ENCODE data around the gene TSC22D3.

Gene TSC22D3

GRCh38 chrX:107760304-107761077 lies 15.1 kb downstream of the TSC22D3 start:
- DNase-seq: no peak

- DNase-seq: no peak
These were observed 17.3 kb downstream of the TSC22D3 start for GRCh38 chrX:107758231-107758766.

GRCh38 chrX:107755721-107756120 lies 19.9 kb downstream of the TSC22D3 start:
- DNase-seq: no peak

- DNase-seq: no peak
These were observed 22.4 kb downstream of the TSC22D3 start for GRCh38 chrX:107753187-107753586.

GRCh38 chrX:107752714-107753113 lies 22.9 kb downstream of the TSC22D3 start:
- DNase-seq: no peak

GRCh38 chrX:107752043-107752442 lies 23.5 kb downstream of the TSC22D3 start:
- DNase-seq: no peak

GRCh38 chrX:107750861-107751445 lies 24.6 kb downstream of the TSC22D3 start:
- DNase-seq: no peak

- DNase-seq: no peak
These were observed 25.3 kb downstream of the TSC22D3 start for GRCh38 chrX:107750263-107750662.

GRCh38 chrX:107748506-107748905 lies 27.1 kb downstream of the TSC22D3 start:
- no peak for DNase-seq

GRCh38 chrX:107747596-107748161 lies 27.9 kb downstream of the TSC22D3 start:
- no peak for DNase-seq

GRCh38 chrX:107744868-107745267 lies 30.7 kb downstream of the TSC22D3 start:
- no peak for DNase-seq

GRCh38 chrX:107743995-107744394 lies 31.6 kb downstream of the TSC22D3 start:
- no peak for DNase-seq

- no peak for DNase-seq
These were observed 32.8 kb downstream of the TSC22D3 start for GRCh38 chrX:107742700-107743191.

GRCh38 chrX:107741404-107741790 lies 34.2 kb downstream of the TSC22D3 start:
- no peak for DNase-seq

GRCh38 chrX:107739541-107739940 lies 36.0 kb downstream of the TSC22D3 start:
- DNase-seq: no peak

GRCh38 chrX:107738768-107739167 lies 36.8 kb downstream of the TSC22D3 start:
- no peak for DNase-seq

GRCh38 chrX:107738272-107738671 lies 37.3 kb downstream of the TSC22D3 start:
- no peak for DNase-seq

GRCh38 chrX:107736781-107737531 lies 38.6 kb downstream of the TSC22D3 start:
- DNase-seq: no peak

- DNase-seq: no peak
These were observed 40.9 kb downstream of the TSC22D3 start for GRCh38 chrX:107734646-107735045.

- no peak for DNase-seq
These were observed 41.9 kb downstream of the TSC22D3 start for GRCh38 chrX:107733686-107734085.

- DNase-seq: no peak
These were observed 43.6 kb downstream of the TSC22D3 start for GRCh38 chrX:107731831-107732502.

GRCh38 chrX:107730991-107731766 lies 44.4 kb downstream of the TSC22D3 start:
- DNase-seq: no peak

Data from effector CD4-positive, alpha-beta T cell (primary cell).